ENCODE results near the gene BBOX1.

DNA sequence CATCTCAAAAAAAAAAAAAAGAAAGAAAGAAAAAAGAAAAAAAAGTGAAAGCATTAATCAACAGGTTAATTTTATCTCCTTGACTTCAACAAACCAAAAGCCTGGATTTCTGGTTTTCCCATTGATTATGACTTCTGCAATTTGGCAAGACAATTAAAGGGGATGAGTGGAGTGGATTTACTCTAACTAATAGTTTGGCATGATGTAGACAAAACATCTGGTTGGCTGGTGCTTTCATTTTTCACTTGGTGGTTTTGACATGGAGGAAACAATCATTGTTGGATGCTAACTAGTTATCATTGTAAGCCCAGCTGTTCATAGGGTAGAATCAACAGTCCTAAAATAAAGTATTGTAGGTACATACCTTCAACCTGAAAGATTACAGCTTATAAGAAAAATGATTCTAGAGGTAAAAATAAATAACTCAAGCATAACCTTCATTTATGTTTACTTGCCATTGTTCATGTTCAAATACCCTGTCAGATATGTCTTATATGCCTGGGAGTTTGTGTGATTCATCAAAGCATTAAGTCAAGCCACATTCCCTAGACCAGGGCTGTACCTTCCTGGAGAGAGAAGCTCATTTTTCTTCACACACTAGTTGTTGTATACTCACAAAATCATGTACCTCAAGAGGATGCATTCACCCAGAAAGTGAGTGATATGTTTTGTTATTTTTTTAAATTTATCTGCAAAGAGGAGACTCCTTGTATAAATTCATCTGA is 31.6 kb upstream of the BBOX1 start:
- TF ChIP-seq, protein P1, sequence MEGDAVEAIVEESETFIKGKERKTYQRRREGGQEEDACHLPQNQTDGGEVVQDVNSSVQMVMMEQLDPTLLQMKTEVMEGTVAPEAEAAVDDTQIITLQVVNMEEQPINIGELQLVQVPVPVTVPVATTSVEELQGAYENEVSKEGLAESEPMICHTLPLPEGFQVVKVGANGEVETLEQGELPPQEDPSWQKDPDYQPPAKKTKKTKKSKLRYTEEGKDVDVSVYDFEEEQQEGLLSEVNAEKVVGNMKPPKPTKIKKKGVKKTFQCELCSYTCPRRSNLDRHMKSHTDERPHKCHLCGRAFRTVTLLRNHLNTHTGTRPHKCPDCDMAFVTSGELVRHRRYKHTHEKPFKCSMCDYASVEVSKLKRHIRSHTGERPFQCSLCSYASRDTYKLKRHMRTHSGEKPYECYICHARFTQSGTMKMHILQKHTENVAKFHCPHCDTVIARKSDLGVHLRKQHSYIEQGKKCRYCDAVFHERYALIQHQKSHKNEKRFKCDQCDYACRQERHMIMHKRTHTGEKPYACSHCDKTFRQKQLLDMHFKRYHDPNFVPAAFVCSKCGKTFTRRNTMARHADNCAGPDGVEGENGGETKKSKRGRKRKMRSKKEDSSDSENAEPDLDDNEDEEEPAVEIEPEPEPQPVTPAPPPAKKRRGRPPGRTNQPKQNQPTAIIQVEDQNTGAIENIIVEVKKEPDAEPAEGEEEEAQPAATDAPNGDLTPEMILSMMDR (conservative IDR thresholded peaks at IDR 0.05): no peak
- no peak for TF ChIP-seq EZH2 (IDR thresholded peaks at IDR 0.05; ENCODE audit: low read depth)
